ENCODE measurements around the gene RPS6KA2.

RPS6KA2 gene

GRCh38 chr6:166627875-166628801 is 1.1 kb upstream of the RPS6KA2 start:
- TF ChIP-seq CTCF (conservative IDR thresholded peaks at IDR 0.05; ENCODE audit: low read depth, low read length): no peak
- peak overlapping the region; percentile 72 for H3K4me3 ChIP-seq (ENCODE audit: low read length)
- no peak for DNase-seq (ENCODE audit: low read depth)

GRCh38 chr6:166626177-166627032 is 646 bp downstream of the RPS6KA2 start:
- DNase-seq (ENCODE audit: low read depth): no peak
- TF ChIP-seq CTCF (conservative IDR thresholded peaks at IDR 0.05; ENCODE audit: low read depth, low read length): no peak
- peak overlapping the region; percentile 68 for H3K4me3 ChIP-seq (ENCODE audit: low read length)

- H3K4me3 ChIP-seq (ENCODE audit: low read length): peak overlapping the region; percentile 68
- no peak for DNase-seq (ENCODE audit: low read depth)
- no peak for TF ChIP-seq CTCF (conservative IDR thresholded peaks at IDR 0.05; ENCODE audit: low read depth, low read length)
These were observed 1.7 kb downstream of the RPS6KA2 start for GRCh38 chr6:166625356-166625755.

GRCh38 chr6:166624275-166624674 is 2.8 kb downstream of the RPS6KA2 start:
- no peak for TF ChIP-seq CTCF (conservative IDR thresholded peaks at IDR 0.05; ENCODE audit: low read depth, low read length)
- no peak for DNase-seq (ENCODE audit: low read depth)
- no peak overlapping the region for H3K4me3 ChIP-seq (ENCODE audit: low read length)

GRCh38 chr6:166623318-166623717 is 3.7 kb downstream of the RPS6KA2 start:
- no peak for TF ChIP-seq CTCF (conservative IDR thresholded peaks at IDR 0.05; ENCODE audit: low read depth, low read length)
- no peak for DNase-seq (ENCODE audit: low read depth)
- H3K4me3 ChIP-seq (ENCODE audit: low read length): no peak overlapping the region

GRCh38 chr6:166621114-166621540 is 5.9 kb downstream of the RPS6KA2 start:
- no peak for DNase-seq (ENCODE audit: low read depth)
- no peak overlapping the region for H3K4me3 ChIP-seq (ENCODE audit: low read length)

More at GRCh38 chr6:166621114-166621540, 5.9 kb downstream of the RPS6KA2 start:
- no peak for TF ChIP-seq CTCF (conservative IDR thresholded peaks at IDR 0.05; ENCODE audit: low read depth, low read length)

Measured in retinal pigment epithelial cell (primary cell).